Measurements from ENCODE around the gene KEL.

- TF ChIP-seq CTCF (IDR thresholded peaks at IDR 0.05; ENCODE audit: insufficient read depth, low read length, poor library complexity, severe bottlenecking) (no peak), EZH2phosphoT487 (conservative IDR thresholded peaks at IDR 0.05; ENCODE audit: low read length) (no peak)
Observed at GRCh38 chr7:143000648-143001047, 38.5 kb upstream of the KEL start.
